ENCODE data around the gene IL10. TPM values are rescaled to one million over a fixed set of nuclear protein-coding genes. Genes with fewer than 3 reads are reported as not detected.

The IL10 gene
- total RNA-seq, 1 donor from 2014 or later = not detected

GRCh38 chr1:206808615-206809014 lies 36.3 kb upstream of the IL10 start:
- H3K4me3 Mint-ChIP-seq = no peak overlapping the region
- H3K9ac ChIP-seq = no peak overlapping the region
- H3K27me3 Mint-ChIP-seq (ENCODE audit: insufficient read depth, low read depth) = peaks cover 12% of the 10 kb centered on the region
- no peak overlapping the region for H3K27ac ChIP-seq
- H3K79me2 ChIP-seq (ENCODE audit: low read depth) = no peaks in the 10 kb centered on the region
- H3K9me3 ChIP-seq (ENCODE audit: low read depth) = no peaks in the 10 kb centered on the region
- no peaks in the 10 kb centered on the region for H3K4me1 Mint-ChIP-seq
- peaks cover 5% of the 10 kb centered on the region for H3K9me3 Mint-ChIP-seq
- no peak overlapping the region for H3K27ac Mint-ChIP-seq
- no peaks in the 10 kb centered on the region for H4K20me1 ChIP-seq (ENCODE audit: low read depth)
- H3K4me3 ChIP-seq = no peak overlapping the region
- no peak overlapping the region for H3K4me2 ChIP-seq
- no peak overlapping the region for H2AFZ ChIP-seq (replicated peaks)
- DNase-seq (ENCODE audit: low spot score) = peak; percentile 43
- H3K36me3 ChIP-seq = no peaks in the 10 kb centered on the region
- no peaks in the 10 kb centered on the region for H3K4me1 ChIP-seq
- no peaks in the 10 kb centered on the region for H3F3A ChIP-seq (ENCODE audit: low read depth)
- TF ChIP-seq EZH2 (IDR thresholded peaks at IDR 0.05) (no peak), EZH2phosphoT487 (IDR thresholded peaks at IDR 0.05) (no peak), CTCF (IDR thresholded peaks at IDR 0.05) (peak; percentile 24)
- H3K27me3 ChIP-seq = peaks cover 6% of the 10 kb centered on the region
- no peaks in the 10 kb centered on the region for H3K36me3 Mint-ChIP-seq

- peaks cover 6% of the 10 kb centered on the region for H3K27me3 ChIP-seq
- DNase-seq (ENCODE audit: low spot score) = no peak
- peaks cover 3% of the 10 kb centered on the region for H3K4me1 ChIP-seq
- H3K4me3 ChIP-seq = no peak overlapping the region
- H3K27ac Mint-ChIP-seq = no peak overlapping the region
- H3K4me2 ChIP-seq = no peak overlapping the region
- H3K4me3 Mint-ChIP-seq = no peak overlapping the region
- no peaks in the 10 kb centered on the region for H3K36me3 Mint-ChIP-seq
- H3K9me3 ChIP-seq (ENCODE audit: low read depth) = no peaks in the 10 kb centered on the region
- H3K9me3 Mint-ChIP-seq = no peaks in the 10 kb centered on the region
- H3K79me2 ChIP-seq (ENCODE audit: low read depth) = no peaks in the 10 kb centered on the region
- H4K20me1 ChIP-seq (ENCODE audit: low read depth) = no peaks in the 10 kb centered on the region
- H3K4me1 Mint-ChIP-seq = peaks cover 2% of the 10 kb centered on the region
- TF ChIP-seq EZH2 (IDR thresholded peaks at IDR 0.05) (no peak), CTCF (IDR thresholded peaks at IDR 0.05) (no peak), EZH2phosphoT487 (IDR thresholded peaks at IDR 0.05) (no peak)
- H3F3A ChIP-seq (ENCODE audit: low read depth) = no peaks in the 10 kb centered on the region
- no peak overlapping the region for H3K9ac ChIP-seq
- no peak overlapping the region for H2AFZ ChIP-seq (replicated peaks)
- H3K27ac ChIP-seq = no peak overlapping the region
- no peaks in the 10 kb centered on the region for H3K36me3 ChIP-seq
- peaks cover 12% of the 10 kb centered on the region for H3K27me3 Mint-ChIP-seq (ENCODE audit: insufficient read depth, low read depth)
Observed at GRCh38 chr1:206805357-206805756, 33.1 kb upstream of the IL10 start.

- Histone ChIP-seq H3K4me1 (peaks cover 3% of the 10 kb centered on the region), H3F3A (ENCODE audit: low read depth) (no peaks in the 10 kb centered on the region), H4K20me1 (ENCODE audit: low read depth) (no peaks in the 10 kb centered on the region), H3K4me3 (no peak overlapping the region), H3K27me3 (peaks cover 6% of the 10 kb centered on the region), H3K79me2 (ENCODE audit: low read depth) (no peaks in the 10 kb centered on the region), H3K9me3 (ENCODE audit: low read depth) (no peaks in the 10 kb centered on the region), H3K4me2 (no peak overlapping the region), H2AFZ (replicated peaks) (no peak overlapping the region), H3K27ac (no peak overlapping the region), H3K36me3 (no peaks in the 10 kb centered on the region), H3K9ac (no peak overlapping the region)
- DNase-seq (ENCODE audit: low spot score) = no peak
- Mint-ChIP-seq H3K27ac (no peak overlapping the region), H3K4me3 (no peak overlapping the region), H3K27me3 (ENCODE audit: insufficient read depth, low read depth) (peaks cover 7% of the 10 kb centered on the region), H3K4me1 (peaks cover 2% of the 10 kb centered on the region), H3K36me3 (no peaks in the 10 kb centered on the region), H3K9me3 (no peaks in the 10 kb centered on the region)
- TF ChIP-seq EZH2 (IDR thresholded peaks at IDR 0.05) (no peak), EZH2phosphoT487 (IDR thresholded peaks at IDR 0.05) (no peak), CTCF (IDR thresholded peaks at IDR 0.05) (no peak)
Observed at GRCh38 chr1:206804156-206804737, 32.0 kb upstream of the IL10 start.

Data from neural progenitor cell (in vitro differentiated cells).